Stomach (tissue), 4 donors: ENCODE data around the gene POLR1C.
"Not testable (repeated sequence)": the region's sequence is repeated elsewhere in the genome, so short reads cannot be mapped to it uniquely, and the experiment has no call there.

Source experiments
- EP300 ChIP-seq: sonication (generic); formaldehyde crosslinking; IDR thresholded peaks from one replicate; pipeline ENCODE4 v1.6.1; 2017; ENCODE audit warnings: antibody characterized with exemption
- POLR2A ChIP-seq, 4 donors: fragments of 450-650 bp; IDR thresholded peaks; one replicate each; pipeline ENCODE4 v1.6.1; 2016; ENCODE audit warnings: antibody characterized with exemption in 4 of 4, control low read depth in 2 of 4, mild to moderate bottlenecking in 1 of 4, moderate library complexity in 1 of 4
- POLR2AphosphoS5 ChIP-seq, 3 donors: sonication (generic); formaldehyde crosslinking; IDR thresholded peaks; one replicate each; pipeline ENCODE4 v1.6.1; 2016; ENCODE audit warnings: antibody characterized with exemption in 3 of 3
- TF ChIP-seq, protein P1 (sequence below), 7 experiments: fragments of 450-650 bp in 4 of 7; fragments of 200-600 bp in 3 of 7; sonication (generic) in 3 of 7; IDR thresholded peaks; one replicate each; pipeline ENCODE4 v1.5.1; 2016 to 2019; ENCODE audit warnings: antibody characterized with exemption in 7 of 7, control low read depth in 2 of 7, mild to moderate bottlenecking in 1 of 7

DNA sequence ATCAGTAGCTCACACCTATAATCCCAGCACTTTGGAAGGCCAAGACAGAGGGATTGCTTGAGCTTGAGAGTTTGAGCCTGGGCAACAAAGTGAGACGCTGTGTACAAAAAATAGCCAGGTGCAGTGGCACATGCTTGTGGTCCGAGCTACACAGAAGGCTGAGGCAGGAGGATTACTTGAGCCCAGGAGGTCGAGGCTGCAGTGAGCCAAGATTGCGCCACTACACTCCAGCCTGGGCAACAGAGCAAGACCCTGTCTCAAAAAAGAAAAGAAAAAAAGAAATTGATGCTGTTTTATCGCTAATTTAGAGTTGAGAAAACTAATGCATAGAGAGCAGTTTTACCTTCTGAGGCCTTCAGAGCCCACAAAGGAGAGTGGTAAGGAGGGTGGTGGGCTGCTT, 18.6 kb upstream of the POLR1C start:
- TF ChIP-seq POLR2AphosphoS5 (IDR thresholded peaks at IDR 0.05); POLR2A (IDR thresholded peaks at IDR 0.05); EP300: not testable (repeated sequence)
- TF ChIP-seq, protein P1, sequence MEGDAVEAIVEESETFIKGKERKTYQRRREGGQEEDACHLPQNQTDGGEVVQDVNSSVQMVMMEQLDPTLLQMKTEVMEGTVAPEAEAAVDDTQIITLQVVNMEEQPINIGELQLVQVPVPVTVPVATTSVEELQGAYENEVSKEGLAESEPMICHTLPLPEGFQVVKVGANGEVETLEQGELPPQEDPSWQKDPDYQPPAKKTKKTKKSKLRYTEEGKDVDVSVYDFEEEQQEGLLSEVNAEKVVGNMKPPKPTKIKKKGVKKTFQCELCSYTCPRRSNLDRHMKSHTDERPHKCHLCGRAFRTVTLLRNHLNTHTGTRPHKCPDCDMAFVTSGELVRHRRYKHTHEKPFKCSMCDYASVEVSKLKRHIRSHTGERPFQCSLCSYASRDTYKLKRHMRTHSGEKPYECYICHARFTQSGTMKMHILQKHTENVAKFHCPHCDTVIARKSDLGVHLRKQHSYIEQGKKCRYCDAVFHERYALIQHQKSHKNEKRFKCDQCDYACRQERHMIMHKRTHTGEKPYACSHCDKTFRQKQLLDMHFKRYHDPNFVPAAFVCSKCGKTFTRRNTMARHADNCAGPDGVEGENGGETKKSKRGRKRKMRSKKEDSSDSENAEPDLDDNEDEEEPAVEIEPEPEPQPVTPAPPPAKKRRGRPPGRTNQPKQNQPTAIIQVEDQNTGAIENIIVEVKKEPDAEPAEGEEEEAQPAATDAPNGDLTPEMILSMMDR (IDR thresholded peaks at IDR 0.05) = not testable (repeated sequence)
